Neural progenitor cell (in vitro differentiated cells): ENCODE measurements around the gene BICDL2. TPM values are rescaled to one million over a fixed set of nuclear protein-coding genes. Genes with fewer than 3 reads are reported as not detected.

Source experiments
- DNase-seq: peaks from one replicate; pipeline ENCODE4 v3.0.0-alpha.2; 2016; ENCODE audit warnings: low spot score
- H2AFZ ChIP-seq: fragments of 200-600 bp; sonication (generic); replicated peaks from 2 replicates; pipeline ENCODE4 v1.6.1; 2016; ENCODE audit warnings: antibody characterized with exemption
- H3F3A ChIP-seq: fragments of 200-600 bp; sonication (generic); 2 replicates; pipeline ENCODE4 v1.6.1; 2016; ENCODE audit warnings: antibody characterized with exemption, low read depth
- H3K27ac ChIP-seq: fragments of 200-600 bp; sonication (generic); 2 replicates; pipeline ENCODE4 v1.5.1; 2016; ENCODE audit warnings: mild to moderate bottlenecking
- H3K27me3 ChIP-seq: fragments of 200-600 bp; sonication (generic); 2 replicates; pipeline ENCODE4 v1.6.1; 2016; ENCODE audit warnings: mild to moderate bottlenecking, moderate library complexity
- H3K36me3 ChIP-seq: fragments of 200-600 bp; sonication (generic); 2 replicates; pipeline ENCODE4 v1.5.1; 2016
- H3K4me1 ChIP-seq: fragments of 200-600 bp; sonication (generic); 2 replicates; pipeline ENCODE4 v1.6.1; 2016; ENCODE audit warnings: mixed run types
- H3K4me2 ChIP-seq: fragments of 200-600 bp; sonication (generic); 2 replicates; pipeline ENCODE4 v1.6.1; 2016
- H3K4me3 ChIP-seq: fragments of 200-600 bp; sonication (generic); 2 replicates; pipeline ENCODE4 v1.5.1; 2016
- H3K79me2 ChIP-seq: fragments of 200-600 bp; sonication (generic); 2 replicates; pipeline ENCODE4 v1.6.1; 2016; ENCODE audit warnings: low read depth
- H3K9ac ChIP-seq: fragments of 200-600 bp; sonication (generic); 2 replicates; pipeline ENCODE4 v1.6.1; 2016
- H3K9me3 ChIP-seq: fragments of 200-600 bp; sonication (generic); 2 replicates; pipeline ENCODE4 v1.5.1; 2016; ENCODE audit warnings: low read depth
- H4K20me1 ChIP-seq: fragments of 200-600 bp; sonication (generic); 2 replicates; pipeline ENCODE4 v1.6.1; 2016; ENCODE audit warnings: low read depth
- H3K27ac Mint-ChIP-seq: 3 replicates; pipeline ENCODE4 v1.8.0; 2021; ENCODE audit warnings: mixed read lengths
- H3K27me3 Mint-ChIP-seq: 2 replicates; pipeline ENCODE4 v1.8.0; 2022; ENCODE audit warnings: low read depth, mild to moderate bottlenecking, inconsistent platforms, moderate library complexity, mixed read lengths; ENCODE audit not compliant: insufficient read depth
- H3K36me3 Mint-ChIP-seq: 3 replicates; pipeline ENCODE4 v1.8.0; 2021; ENCODE audit warnings: mixed read lengths
- H3K4me1 Mint-ChIP-seq: 3 replicates; pipeline ENCODE4 v1.8.0; 2021; ENCODE audit warnings: mixed read lengths
- H3K4me3 Mint-ChIP-seq: 3 replicates; pipeline ENCODE4 v1.8.0; 2021; ENCODE audit warnings: mild to moderate bottlenecking, moderate library complexity, mixed read lengths
- H3K9me3 Mint-ChIP-seq: 3 replicates; pipeline ENCODE4 v1.8.0; 2020; ENCODE audit warnings: mixed read lengths
- EZH2 ChIP-seq: fragments of 200-600 bp; sonication (generic); IDR thresholded peaks from 2 replicates; pipeline ENCODE4 v1.6.1; 2017; ENCODE audit warnings: antibody characterized with exemption, mild to moderate bottlenecking, moderate library complexity
- EZH2phosphoT487 ChIP-seq: fragments of 200-600 bp; sonication (generic); IDR thresholded peaks from 2 replicates; pipeline ENCODE4 v1.6.1; 2017; ENCODE audit warnings: antibody characterized with exemption
- total RNA-seq: library from RNA; depleted of rRNA; stranded (reverse); fragments of >200 nt; gene quantifications from 2 replicates; pipeline ENCODE4 v1.2.3, GENCODE V29; 2015; ENCODE audit warnings: low replicate concordance
- TF ChIP-seq, protein P1 (sequence below): fragments of 200-600 bp; sonication (generic); IDR thresholded peaks from 2 replicates; pipeline ENCODE4 v1.5.1; 2017; ENCODE audit warnings: antibody characterized with exemption, mild to moderate bottlenecking

BICDL2 gene
- total RNA-seq, 1 donor from 2014 or later = not detected

DNA sequence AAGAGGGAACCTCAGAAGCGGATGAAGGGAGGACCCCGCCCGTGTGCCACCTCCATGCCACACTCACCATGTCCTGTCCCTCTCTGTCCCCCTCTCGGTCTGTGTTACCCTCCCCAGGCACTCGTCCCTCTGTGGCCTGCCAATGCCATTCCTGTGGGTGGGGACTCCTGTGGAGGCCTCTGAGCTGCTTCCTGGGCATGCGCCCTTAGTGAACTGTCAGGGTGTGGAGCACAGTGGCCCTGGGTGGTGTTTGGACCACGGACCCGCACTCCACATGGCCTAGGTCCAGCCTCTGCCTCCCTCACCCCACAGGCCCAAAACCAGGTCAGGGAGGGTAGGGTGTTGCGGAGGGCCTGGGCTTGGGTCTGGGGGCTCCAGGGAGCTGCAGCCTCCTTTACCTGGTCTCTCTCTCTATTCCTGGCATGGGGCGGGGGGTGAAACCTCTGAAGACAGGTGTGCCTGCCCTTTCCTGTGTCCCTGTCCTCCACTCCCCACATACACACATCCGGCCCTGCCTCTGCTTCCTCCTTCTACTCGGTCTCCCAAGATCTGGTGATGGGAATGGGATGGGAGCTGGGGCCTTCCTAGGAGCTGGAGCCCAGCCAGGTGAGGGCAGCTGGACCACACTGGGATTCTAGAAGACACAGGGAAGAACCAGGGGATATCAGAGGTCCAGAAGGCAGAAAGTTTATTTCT, 45.0 kb downstream of the BICDL2 start:
- Histone ChIP-seq H3K9me3 (no peaks in the 10 kb centered on the region), H3K27ac (no peak overlapping the region), H2AFZ (no peak overlapping the region), H3K9ac (no peak overlapping the region), H3K4me2 (no peak overlapping the region), H3K36me3 (no peaks in the 10 kb centered on the region), H3K4me3 (no peak overlapping the region), H3K4me1 (peaks cover 4% of the 10 kb centered on the region), H3F3A (no peaks in the 10 kb centered on the region), H3K27me3 (no peaks in the 10 kb centered on the region), H3K79me2 (no peaks in the 10 kb centered on the region), H4K20me1 (no peaks in the 10 kb centered on the region)
- H3K27me3 Mint-ChIP-seq = peaks cover 2% of the 10 kb centered on the region
- H3K27ac Mint-ChIP-seq = no peak overlapping the region
- H3K4me3 Mint-ChIP-seq = no peak overlapping the region
- TF ChIP-seq EZH2phosphoT487 (no peak), EZH2 (no peak)
- TF ChIP-seq, protein P1, sequence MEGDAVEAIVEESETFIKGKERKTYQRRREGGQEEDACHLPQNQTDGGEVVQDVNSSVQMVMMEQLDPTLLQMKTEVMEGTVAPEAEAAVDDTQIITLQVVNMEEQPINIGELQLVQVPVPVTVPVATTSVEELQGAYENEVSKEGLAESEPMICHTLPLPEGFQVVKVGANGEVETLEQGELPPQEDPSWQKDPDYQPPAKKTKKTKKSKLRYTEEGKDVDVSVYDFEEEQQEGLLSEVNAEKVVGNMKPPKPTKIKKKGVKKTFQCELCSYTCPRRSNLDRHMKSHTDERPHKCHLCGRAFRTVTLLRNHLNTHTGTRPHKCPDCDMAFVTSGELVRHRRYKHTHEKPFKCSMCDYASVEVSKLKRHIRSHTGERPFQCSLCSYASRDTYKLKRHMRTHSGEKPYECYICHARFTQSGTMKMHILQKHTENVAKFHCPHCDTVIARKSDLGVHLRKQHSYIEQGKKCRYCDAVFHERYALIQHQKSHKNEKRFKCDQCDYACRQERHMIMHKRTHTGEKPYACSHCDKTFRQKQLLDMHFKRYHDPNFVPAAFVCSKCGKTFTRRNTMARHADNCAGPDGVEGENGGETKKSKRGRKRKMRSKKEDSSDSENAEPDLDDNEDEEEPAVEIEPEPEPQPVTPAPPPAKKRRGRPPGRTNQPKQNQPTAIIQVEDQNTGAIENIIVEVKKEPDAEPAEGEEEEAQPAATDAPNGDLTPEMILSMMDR = no peak
- no peak for DNase-seq
- H3K9me3 Mint-ChIP-seq = no peaks in the 10 kb centered on the region
- no peaks in the 10 kb centered on the region for H3K4me1 Mint-ChIP-seq
- no peaks in the 10 kb centered on the region for H3K36me3 Mint-ChIP-seq

DNA sequence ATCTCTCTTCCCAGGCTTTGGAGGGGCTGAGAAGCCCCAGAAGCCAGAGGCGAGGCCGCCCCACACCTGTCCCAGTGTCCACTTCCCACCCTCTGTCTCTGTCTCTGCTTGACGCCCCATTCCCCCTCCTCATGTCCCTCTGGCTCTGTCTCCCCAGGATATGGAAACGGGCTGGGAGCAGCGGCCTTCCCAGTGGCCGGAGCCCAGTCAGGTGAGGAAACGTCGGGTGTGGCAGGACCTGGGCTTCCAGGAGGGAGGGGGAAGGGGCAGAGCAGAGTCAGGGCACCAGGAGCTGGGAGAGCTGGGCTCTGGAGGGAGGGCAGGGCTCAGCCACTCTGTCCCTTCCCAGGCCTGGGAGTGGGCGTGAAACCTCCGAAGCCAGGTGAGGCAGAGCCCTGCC, 45.9 kb downstream of the BICDL2 start:
- no peak for DNase-seq
- no peaks in the 10 kb centered on the region for H3K4me1 Mint-ChIP-seq

DNA sequence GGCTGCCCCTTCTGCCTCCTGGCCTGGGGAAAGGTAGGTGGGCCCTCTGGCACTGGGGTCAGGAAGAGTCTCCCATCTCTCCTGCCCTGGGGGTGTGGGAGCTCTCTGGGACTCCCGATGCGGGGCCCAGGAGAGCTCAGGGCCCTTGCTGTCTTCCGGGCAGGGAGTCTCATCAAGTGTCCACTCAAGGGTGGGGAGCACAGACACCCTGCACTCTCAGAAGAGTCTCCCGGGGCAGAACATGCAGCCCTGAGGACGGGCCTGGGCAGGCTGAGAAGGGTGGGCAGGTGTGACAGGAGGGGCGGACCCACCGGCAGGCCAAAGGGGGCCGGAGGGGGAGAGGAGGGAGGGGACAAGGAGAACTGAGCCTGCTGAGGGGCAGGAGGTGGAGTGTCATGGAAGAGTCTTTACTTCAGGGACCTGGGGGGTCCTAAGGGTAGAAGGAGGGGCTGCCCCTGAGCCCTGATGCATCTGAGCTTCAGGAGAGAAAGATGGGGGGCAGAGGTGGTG, 48.1 kb downstream of the BICDL2 start:
- H4K20me1 ChIP-seq = no peaks in the 10 kb centered on the region
- H3K9ac ChIP-seq = no peak overlapping the region
- H3K27ac Mint-ChIP-seq = no peak overlapping the region
- H3K4me1 ChIP-seq = peaks cover 4% of the 10 kb centered on the region
- no peaks in the 10 kb centered on the region for H3K36me3 Mint-ChIP-seq
- no peaks in the 10 kb centered on the region for H3K4me1 Mint-ChIP-seq
- DNase-seq = no peak
- H3K4me2 ChIP-seq = no peak overlapping the region
- no peak for TF ChIP-seq EZH2phosphoT487
- TF ChIP-seq EZH2 = no peak
- TF ChIP-seq, protein P1 = no peak
- H3K9me3 ChIP-seq = no peaks in the 10 kb centered on the region
- H3K36me3 ChIP-seq = no peaks in the 10 kb centered on the region
- H3K27me3 Mint-ChIP-seq = peaks cover 5% of the 10 kb centered on the region
- H3F3A ChIP-seq = peaks cover 7% of the 10 kb centered on the region
- H3K27ac ChIP-seq = no peak overlapping the region
- no peak overlapping the region for H3K4me3 Mint-ChIP-seq
- no peaks in the 10 kb centered on the region for H3K79me2 ChIP-seq
- no peak overlapping the region for H3K4me3 ChIP-seq
- H3K27me3 ChIP-seq = peaks cover 7% of the 10 kb centered on the region
- no peak overlapping the region for H2AFZ ChIP-seq
- no peaks in the 10 kb centered on the region for H3K9me3 Mint-ChIP-seq

More for the DNA sequence above, 45.9 kb downstream of the BICDL2 start:
- no peaks in the 10 kb centered on the region for H3K9me3 ChIP-seq
- TF ChIP-seq EZH2 (no peak), EZH2phosphoT487 (no peak)
- TF ChIP-seq, protein P1 = no peak
- H3K4me3 Mint-ChIP-seq = no peak overlapping the region
- H3K79me2 ChIP-seq = no peaks in the 10 kb centered on the region
- no peak overlapping the region for H3K4me2 ChIP-seq
- H3K27ac Mint-ChIP-seq = no peak overlapping the region
- H3K9me3 Mint-ChIP-seq = no peaks in the 10 kb centered on the region
- peaks cover 4% of the 10 kb centered on the region for H3K4me1 ChIP-seq
- H2AFZ ChIP-seq = no peak overlapping the region
- H3K27me3 ChIP-seq = no peaks in the 10 kb centered on the region
- H3K4me3 ChIP-seq = no peak overlapping the region
- H3F3A ChIP-seq = no peaks in the 10 kb centered on the region
- no peaks in the 10 kb centered on the region for H3K36me3 Mint-ChIP-seq
- no peak overlapping the region for H3K9ac ChIP-seq
- H4K20me1 ChIP-seq = no peaks in the 10 kb centered on the region
- no peaks in the 10 kb centered on the region for H3K36me3 ChIP-seq
- H3K27me3 Mint-ChIP-seq = peaks cover 2% of the 10 kb centered on the region
- no peak overlapping the region for H3K27ac ChIP-seq
